Kidney glomerular epithelial cell (primary cell): ENCODE results near the gene STXBP2.

ENCODE experiments used
- DNase-seq: peaks from one replicate; lab custom pipeline; 2025; lab: John Stamatoyannopoulos, UW

Gene STXBP2

GRCh38 chr19:7650148-7650547, 13.2 kb downstream of the STXBP2 start:
- no peak for DNase-seq

GRCh38 chr19:7652061-7652641, 15.2 kb downstream of the STXBP2 start:
- DNase-seq: peak; percentile 57

- DNase-seq: no peak
These were observed 17.5 kb downstream of the STXBP2 start for GRCh38 chr19:7654401-7654800.

GRCh38 chr19:7655581-7655980, 18.7 kb downstream of the STXBP2 start:
- no peak for DNase-seq

GRCh38 chr19:7657131-7657751, 20.3 kb downstream of the STXBP2 start:
- no peak for DNase-seq

GRCh38 chr19:7658219-7658686, 21.3 kb downstream of the STXBP2 start:
- DNase-seq: no peak

- DNase-seq: no peak
These were observed 25.0 kb downstream of the STXBP2 start for GRCh38 chr19:7661744-7662538.

- no peak for DNase-seq
These were observed 25.7 kb downstream of the STXBP2 start for GRCh38 chr19:7662657-7663056.

- DNase-seq: no peak
These were observed 26.8 kb downstream of the STXBP2 start for GRCh38 chr19:7663706-7664105.

- DNase-seq: no peak
These were observed 28.2 kb downstream of the STXBP2 start for GRCh38 chr19:7665076-7665475.

GRCh38 chr19:7668842-7669241, 31.9 kb downstream of the STXBP2 start, which contains the start of gene RETN:
Gene RETN, plus strand, starts transcription at chr19:7669049. Its CDS starts 278 bp downstream, at chr19:7669327.
- DNase-seq: no peak

GRCh38 chr19:7669641-7670040, 32.7 kb downstream of the STXBP2 start:
- no peak for DNase-seq

- no peak for DNase-seq
These were observed 33.4 kb downstream of the STXBP2 start for GRCh38 chr19:7670150-7670783.

- DNase-seq: no peak
These were observed 33.9 kb downstream of the STXBP2 start for GRCh38 chr19:7670790-7671189.

GRCh38 chr19:7672522-7672921, 35.6 kb downstream of the STXBP2 start:
- DNase-seq: no peak

GRCh38 chr19:7674010-7675005, 37.4 kb downstream of the STXBP2 start:
- DNase-seq: no peak

- DNase-seq: no peak
These were observed 39.5 kb downstream of the STXBP2 start for GRCh38 chr19:7676376-7676775.

- DNase-seq: no peak
These were observed 39.9 kb downstream of the STXBP2 start, which contains the start of gene MCEMP1 for GRCh38 chr19:7676854-7677253. Gene MCEMP1, plus strand, starts transcription at chr19:7677090. Its CDS starts 31 bp downstream, at chr19:7677121.

- DNase-seq: no peak
These were observed 40.9 kb downstream of the STXBP2 start for GRCh38 chr19:7677669-7678311.

- no peak for DNase-seq
These were observed 42.3 kb downstream of the STXBP2 start for GRCh38 chr19:7678971-7679751.
